WERI-Rb-1 (cell line): ENCODE results near the gene DGKE.

Experiments
- DNase-seq: peaks from one replicate; pipeline ENCODE4 v3.0.0-alpha.2; 2020
- H3K27ac ChIP-seq: fragments of 250-450 bp; sonication (Bioruptor Pico); 2 replicates; pipeline ENCODE4 v1.5.1; 2020; ENCODE audit warnings: mild to moderate bottlenecking, moderate library complexity
- H3K27me3 ChIP-seq: fragments of 250-450 bp; sonication (Bioruptor Pico); 2 replicates; pipeline ENCODE4 v1.5.1; 2021; ENCODE audit warnings: mild to moderate bottlenecking, low read depth, moderate library complexity; ENCODE audit not compliant: insufficient read depth, severe bottlenecking
- H3K36me3 ChIP-seq: fragments of 250-450 bp; sonication (Bioruptor Pico); 2 replicates; pipeline ENCODE4 v1.5.1; 2020; ENCODE audit warnings: mild to moderate bottlenecking, moderate library complexity
- H3K4me3 ChIP-seq: 2 replicates; pipeline ENCODE4 v1.5.1; 2011; ENCODE audit warnings: low read depth, mild to moderate bottlenecking, control low read depth, low read length
- H3K9me3 ChIP-seq: fragments of 250-450 bp; sonication (Bioruptor Pico); 2 replicates; pipeline ENCODE4 v1.5.1; 2021; ENCODE audit warnings: mild to moderate bottlenecking, moderate library complexity; ENCODE audit not compliant: severe bottlenecking
- CTCF ChIP-seq: IDR thresholded peaks from 2 replicates; pipeline ENCODE4 v1.5.1; 2011; ENCODE audit warnings: low read depth, mild to moderate bottlenecking, control low read depth, inconsistent platforms, low read length

DGKE gene

GRCh38 chr17:56870081-56870651 lies 36.2 kb downstream of the DGKE start:
- TF ChIP-seq CTCF, result no peak
- Histone ChIP-seq H3K27me3 (no peaks in the 10 kb centered on the region), H3K36me3 (no peaks in the 10 kb centered on the region), H3K9me3 (no peaks in the 10 kb centered on the region), H3K27ac (no peak overlapping the region), H3K4me3 (no peak overlapping the region)
- no peak for DNase-seq

GRCh38 chr17:56876766-56877179 lies 42.8 kb downstream of the DGKE start:
- no peaks in the 10 kb centered on the region for H3K27me3 ChIP-seq
- no peak overlapping the region for H3K27ac ChIP-seq
- H3K9me3 ChIP-seq, result no peaks in the 10 kb centered on the region
- no peak overlapping the region for H3K4me3 ChIP-seq
- H3K36me3 ChIP-seq, result no peaks in the 10 kb centered on the region
- no peak for DNase-seq
- no peak for TF ChIP-seq CTCF

- no peak overlapping the region for H3K4me3 ChIP-seq
- H3K27me3 ChIP-seq, result no peaks in the 10 kb centered on the region
- no peak for TF ChIP-seq CTCF
- DNase-seq, result no peak
- no peaks in the 10 kb centered on the region for H3K9me3 ChIP-seq
- H3K36me3 ChIP-seq, result no peaks in the 10 kb centered on the region
- H3K27ac ChIP-seq, result no peak overlapping the region
Observed at GRCh38 chr17:56879280-56879679, 45.3 kb downstream of the DGKE start.

- Histone ChIP-seq H3K9me3 (no peaks in the 10 kb centered on the region), H3K4me3 (no peak overlapping the region), H3K27me3 (no peaks in the 10 kb centered on the region), H3K27ac (no peak overlapping the region), H3K36me3 (no peaks in the 10 kb centered on the region)
- TF ChIP-seq CTCF, result no peak
- no peak for DNase-seq
Observed at GRCh38 chr17:56880133-56880532, 46.2 kb downstream of the DGKE start.

GRCh38 chr17:56880571-56880970 lies 46.6 kb downstream of the DGKE start:
- no peak for DNase-seq
- Histone ChIP-seq H3K9me3 (no peaks in the 10 kb centered on the region), H3K27me3 (no peaks in the 10 kb centered on the region), H3K27ac (no peak overlapping the region), H3K36me3 (no peaks in the 10 kb centered on the region), H3K4me3 (no peak overlapping the region)
- no peak for TF ChIP-seq CTCF

- Histone ChIP-seq H3K36me3 (no peaks in the 10 kb centered on the region), H3K9me3 (no peaks in the 10 kb centered on the region), H3K4me3 (no peak overlapping the region), H3K27ac (no peak overlapping the region), H3K27me3 (no peaks in the 10 kb centered on the region)
- no peak for TF ChIP-seq CTCF
- DNase-seq, result no peak
Observed at GRCh38 chr17:56881685-56882295, 47.8 kb downstream of the DGKE start.
